HG03175 (cell line): Measurements from ENCODE around the gene TLR9.

ENCODE experiments used
- ATAC-seq: cut with Tn5 transposase; IDR thresholded peaks from one replicate; pipeline ENCODE4 v1.9.1; 2021; ENCODE audit warnings: mild to moderate bottlenecking, moderate library complexity; ENCODE audit not compliant: unreplicated experiment

Gene TLR9

DNA sequence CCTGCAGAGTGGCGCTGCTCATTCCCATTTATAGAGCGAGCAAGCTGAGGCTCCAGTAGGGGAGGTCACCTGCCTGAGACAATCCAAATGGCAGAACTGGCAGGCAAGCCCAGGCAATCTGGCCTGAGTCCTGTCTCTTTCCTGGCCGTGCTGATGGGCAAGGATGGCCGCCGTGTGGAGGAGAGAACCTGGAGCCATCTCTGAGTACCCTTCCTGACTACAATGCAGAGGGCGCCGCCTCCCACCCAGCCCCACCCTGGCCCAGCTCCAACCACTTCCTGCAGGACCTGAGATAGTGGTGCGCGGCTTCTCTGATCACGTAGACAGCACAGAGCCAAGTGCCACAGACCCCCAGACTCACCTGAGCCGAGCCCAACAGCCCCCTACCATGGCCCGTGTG lies 7.0 kb downstream of the TLR9 start:
- no peak for ATAC-seq

DNA sequence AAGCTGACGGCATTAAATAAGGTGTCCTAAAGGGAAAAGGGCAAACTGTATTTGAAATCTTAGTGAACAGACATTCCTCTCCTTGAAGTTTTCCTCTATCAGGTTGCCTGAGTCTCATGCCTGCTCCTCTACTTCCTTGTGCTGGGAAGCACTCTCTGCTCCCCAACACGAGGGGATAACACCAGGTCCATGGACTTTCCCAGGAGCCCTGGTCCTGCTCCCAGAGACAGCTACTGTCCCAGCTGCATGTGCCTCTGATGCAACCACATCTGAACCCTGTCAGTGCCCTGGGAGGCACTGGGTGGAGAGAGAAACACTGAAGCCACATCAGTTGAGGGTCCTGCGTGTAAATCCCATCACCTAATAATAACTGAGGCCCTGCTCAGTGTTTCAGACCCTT lies 7.4 kb downstream of the TLR9 start:
- ATAC-seq = no peak

DNA sequence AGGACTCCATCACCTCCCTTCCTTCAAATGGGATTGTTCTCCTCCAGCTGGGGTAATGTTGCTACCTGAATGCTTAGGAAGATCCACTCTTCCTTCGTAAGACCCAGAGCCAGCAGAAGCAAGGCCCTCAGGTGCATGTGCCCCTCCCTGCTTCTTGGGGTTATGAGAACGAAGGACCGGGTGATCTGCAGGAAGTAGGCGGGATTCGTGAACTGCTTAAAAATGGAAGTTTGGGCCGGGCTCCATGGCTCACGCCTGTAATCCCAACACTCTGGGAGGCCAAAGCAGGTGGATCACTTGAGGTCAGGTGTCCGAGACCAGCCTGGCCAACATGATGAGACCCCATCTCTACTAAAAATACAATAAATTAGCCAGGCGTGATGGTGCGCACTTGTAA lies 8.0 kb downstream of the TLR9 start:
- ATAC-seq = no peak

DNA sequence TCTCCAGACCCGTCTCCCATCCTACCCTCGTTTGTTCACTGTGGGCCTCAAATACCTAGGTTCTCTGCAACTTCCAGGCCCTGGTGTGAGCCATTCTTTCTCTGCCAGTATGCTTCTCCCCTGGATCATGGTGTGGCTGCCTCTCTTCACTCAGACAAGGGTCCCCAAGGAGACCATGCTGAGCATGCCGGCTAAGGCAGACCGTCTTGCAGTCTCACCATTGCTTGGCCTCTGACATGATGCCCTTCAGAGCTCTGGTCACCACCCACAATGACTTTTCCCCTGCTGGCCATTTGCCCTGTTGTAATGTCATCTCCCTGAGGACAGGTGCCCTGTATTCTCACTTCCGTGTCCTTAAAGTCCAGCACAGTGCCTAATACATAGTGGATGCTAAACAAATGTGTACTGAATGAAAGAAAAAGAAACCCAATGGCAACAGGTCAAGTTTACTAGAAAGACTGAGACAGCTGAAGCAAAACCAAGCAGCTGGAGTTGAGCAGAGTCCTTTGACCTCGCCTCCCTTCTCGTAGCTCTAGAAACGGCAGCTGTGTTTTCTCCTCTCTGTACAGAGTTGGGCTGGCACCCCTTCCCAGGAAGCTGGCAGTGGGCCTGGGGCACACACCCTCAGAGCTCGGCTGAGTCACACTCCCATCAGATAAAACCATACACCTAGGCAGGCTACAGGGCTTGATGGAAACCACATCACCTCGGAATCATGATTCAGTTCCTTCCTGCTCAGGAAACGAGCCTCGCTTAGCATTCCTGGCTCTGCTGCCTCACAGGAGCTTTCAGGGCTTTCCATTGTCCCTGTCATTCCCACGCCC lies 8.6 kb downstream of the TLR9 start:
- no peak for ATAC-seq

DNA sequence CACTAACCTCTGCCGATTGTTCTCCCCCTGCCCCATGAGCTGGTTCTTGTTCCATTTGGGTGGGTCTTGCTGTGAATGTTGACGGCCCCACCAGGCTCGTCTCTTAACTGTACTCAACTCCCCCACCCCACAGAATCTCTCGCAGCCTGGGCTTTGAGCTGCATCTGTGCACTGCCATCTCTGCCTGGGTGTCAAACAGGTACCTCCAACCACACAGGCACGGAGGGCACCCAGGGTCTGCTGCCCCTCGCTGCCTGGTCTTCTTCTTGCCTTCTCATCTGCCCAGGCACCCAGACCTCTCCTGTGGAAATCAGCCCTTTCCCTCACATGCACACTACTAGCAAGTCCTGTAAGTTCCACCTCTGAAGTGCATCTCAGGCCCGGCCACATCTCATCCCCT lies 10.1 kb downstream of the TLR9 start:
- no peak for ATAC-seq

DNA sequence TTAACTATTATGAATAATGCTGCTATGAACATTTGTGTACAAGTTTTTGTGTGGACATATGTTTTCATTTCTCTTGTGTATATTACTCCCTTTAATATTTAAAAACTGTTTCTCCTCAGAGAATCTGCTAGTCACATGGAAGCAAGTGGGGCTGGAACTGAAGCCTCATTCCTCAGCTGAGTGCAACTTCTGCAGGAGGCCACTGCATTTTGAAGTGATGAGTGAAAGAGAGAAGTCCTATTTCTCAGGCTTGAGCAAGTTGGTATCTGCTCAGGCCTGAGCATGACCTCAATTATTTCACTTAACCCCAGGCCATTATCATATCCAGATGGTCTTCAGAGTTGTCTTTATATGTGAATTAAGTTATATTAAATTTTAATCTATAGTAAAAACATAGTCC lies 11.5 kb downstream of the TLR9 start:
- no peak for ATAC-seq

DNA sequence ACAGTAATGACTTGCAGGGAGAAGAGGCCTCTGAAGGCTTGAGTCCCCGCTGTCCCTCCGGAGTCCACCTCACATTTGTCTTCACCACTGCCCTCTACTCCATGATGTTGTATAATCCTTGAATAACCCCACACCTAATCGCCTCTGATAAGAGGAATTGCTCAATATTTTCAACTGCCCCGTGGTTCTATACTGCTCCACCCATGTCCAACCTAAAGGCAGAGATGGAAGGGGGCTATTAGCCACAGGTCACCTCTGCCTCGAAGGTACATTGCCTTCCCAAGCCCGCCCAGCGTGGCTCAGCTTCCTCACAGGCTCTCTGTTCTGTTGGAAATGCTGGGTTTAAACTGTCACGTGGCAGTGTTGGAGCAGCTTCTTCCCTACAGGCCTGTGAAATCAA lies 12.4 kb downstream of the TLR9 start:
- no peak for ATAC-seq

DNA sequence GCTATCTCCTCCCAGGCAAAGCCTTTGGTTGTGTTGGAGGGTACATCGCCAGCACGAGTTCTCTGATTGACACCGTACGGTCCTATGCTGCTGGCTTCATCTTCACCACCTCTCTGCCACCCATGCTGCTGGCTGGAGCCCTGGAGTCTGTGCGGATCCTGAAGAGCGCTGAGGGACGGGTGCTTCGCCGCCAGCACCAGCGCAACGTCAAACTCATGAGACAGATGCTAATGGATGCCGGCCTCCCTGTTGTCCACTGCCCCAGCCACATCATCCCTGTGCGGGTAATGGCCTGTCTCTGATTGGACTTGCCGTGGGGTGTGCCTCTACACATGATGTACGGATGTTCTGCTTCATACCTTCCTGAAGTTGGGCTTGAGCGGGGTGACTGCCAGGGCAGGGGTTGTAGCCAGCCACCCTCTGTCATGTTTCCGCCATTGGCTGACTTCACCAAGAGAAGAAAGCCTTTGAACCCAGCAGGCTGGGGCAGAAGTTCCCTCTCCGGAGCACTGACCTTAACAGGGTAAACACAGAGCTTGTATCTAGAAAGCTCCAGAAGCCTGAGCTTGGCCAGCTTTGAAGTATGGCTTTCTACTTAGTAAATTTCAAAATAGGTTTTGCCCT lies 14.1 kb downstream of the TLR9 start:
- ATAC-seq = no peak

DNA sequence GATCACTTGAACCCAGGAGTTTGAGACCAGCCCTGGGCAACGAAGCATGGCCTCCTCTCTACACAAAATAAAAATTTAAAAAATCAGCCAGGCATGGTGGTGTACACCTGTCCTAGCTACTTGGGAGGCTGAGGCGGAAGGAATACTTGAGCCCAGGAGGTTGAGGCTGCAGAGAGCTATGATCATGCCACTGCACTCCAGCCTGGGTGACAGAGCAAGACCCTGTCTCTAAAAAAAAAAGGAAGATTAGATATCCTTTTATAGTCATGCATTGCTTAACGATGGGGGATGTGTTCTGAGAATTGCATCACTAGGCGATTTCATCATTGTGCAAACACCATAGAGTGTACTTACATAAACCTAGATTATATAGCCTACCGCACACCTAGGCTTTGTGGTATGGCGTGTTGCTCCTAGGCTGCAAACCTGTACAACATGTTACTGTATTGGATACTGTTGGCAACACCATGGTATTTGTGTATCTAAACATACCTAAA lies 14.8 kb downstream of the TLR9 start:
- no peak for ATAC-seq

DNA sequence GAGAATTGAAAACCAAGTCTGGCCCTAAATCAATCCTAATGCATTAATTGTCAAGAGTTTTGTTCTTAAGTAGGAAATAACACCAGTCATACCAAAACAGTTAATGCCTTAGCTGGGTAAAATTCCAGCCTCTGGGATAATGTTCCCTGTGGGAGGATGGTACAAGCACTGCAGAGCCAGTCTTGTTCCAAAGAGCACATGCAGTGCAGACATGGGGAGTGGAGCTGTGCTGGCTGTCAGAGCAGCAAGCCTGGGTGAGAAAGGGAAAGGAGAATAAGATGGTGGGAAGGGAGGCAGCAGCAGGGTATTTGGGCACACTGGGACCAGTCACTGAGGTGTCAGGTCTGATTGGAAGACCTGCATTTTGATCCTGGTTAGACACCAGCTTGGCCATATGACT lies 15.4 kb downstream of the TLR9 start:
- no peak for ATAC-seq

DNA sequence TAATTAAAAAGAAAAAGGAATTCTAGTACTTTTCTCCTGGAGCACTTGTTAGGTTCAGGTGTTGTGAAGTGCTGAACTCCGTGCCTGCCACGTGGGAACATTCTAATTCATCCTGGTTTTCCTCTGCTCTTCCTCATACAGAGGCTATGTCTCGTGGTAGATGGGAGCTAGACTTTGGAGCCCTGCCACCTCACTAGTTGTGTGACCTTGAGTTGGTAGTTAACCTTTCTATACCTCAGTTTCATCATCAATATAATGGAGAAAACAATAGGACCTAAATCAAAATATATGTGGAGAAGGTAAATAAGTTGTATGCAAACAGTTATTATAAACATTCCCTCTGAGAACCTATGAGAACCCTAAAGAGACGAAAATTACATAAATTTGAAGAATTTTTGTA lies 16.9 kb downstream of the TLR9 start:
- ATAC-seq = no peak

DNA sequence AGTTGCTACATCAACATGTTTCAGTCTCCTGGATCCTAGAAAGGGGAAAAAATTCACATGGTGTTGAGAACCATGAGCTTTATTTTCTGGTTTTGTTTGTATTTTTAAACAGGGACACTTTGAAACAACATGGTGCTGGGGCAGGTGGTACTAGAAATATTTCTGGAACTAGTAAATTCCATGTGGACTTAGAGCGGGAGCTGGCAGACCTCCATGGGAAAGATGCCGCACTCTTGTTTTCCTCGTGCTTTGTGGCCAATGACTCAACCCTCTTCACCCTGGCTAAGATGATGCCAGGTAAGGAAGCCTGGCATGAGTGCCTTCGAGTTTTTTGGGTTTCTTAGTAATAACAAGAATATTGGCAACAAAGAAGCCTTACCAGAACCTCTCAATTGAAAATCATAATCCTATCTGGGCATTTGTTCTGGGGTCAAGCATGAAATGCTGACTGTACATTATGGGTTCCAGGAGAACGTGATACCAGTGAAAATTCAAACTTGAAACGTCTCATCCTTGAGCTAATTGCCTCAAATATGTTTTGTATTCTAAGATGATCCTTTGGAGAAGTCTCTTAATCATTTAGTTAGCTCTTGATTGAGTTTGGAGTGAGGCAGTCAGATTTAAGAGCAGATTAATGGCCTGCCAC lies 19.6 kb downstream of the TLR9 start:
- no peak for ATAC-seq

DNA sequence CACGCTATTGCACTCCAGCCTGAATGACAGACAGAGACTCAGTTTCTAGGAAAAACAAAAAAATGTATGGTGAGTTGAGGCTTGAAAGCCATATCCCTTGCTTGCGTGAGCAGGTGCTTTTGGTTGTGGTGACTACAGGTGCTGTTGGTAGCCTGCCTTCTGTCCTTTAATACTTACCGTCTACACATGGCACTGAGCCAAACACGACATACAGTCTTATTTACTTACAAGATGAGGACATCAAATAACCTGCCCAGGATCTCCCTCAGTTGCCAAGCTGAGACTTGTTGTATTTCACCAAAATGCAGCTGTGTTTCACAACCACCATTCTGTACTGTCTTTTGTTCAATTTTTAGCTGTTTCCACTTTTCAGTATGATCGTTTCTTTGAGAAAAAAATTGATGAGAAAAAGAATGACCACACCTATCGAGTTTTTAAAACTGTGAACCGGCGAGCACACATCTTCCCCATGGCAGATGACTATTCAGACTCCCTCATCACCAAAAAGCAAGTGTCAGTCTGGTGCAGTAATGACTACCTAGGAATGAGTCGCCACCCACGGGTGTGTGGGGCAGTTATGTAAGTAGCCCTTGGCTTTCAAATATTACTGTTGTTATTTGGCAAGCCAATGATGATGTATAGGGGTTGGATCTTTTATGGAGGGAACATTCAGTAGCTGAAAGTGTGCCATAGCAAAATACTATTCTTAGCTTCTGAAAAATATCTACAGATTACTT lies 20.9 kb downstream of the TLR9 start:
- no peak for ATAC-seq

DNA sequence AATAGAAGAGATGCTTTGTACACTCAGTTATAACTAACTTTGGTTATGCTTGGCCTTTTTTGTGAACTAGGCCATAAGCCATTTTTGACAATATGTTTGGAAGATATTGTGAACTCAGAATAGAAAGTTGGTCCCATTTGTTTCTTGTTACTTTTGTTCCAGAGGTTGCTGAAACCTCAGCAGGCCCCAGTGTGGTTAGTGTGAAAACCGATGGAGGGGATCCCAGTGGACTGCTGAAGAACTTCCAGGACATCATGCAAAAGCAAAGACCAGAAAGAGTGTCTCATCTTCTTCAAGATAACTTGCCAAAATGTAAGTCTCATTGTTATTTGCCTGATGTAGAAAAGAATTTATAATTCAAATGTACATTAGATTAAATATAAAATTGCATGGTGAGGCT lies 21.7 kb downstream of the TLR9 start:
- no peak for ATAC-seq

DNA sequence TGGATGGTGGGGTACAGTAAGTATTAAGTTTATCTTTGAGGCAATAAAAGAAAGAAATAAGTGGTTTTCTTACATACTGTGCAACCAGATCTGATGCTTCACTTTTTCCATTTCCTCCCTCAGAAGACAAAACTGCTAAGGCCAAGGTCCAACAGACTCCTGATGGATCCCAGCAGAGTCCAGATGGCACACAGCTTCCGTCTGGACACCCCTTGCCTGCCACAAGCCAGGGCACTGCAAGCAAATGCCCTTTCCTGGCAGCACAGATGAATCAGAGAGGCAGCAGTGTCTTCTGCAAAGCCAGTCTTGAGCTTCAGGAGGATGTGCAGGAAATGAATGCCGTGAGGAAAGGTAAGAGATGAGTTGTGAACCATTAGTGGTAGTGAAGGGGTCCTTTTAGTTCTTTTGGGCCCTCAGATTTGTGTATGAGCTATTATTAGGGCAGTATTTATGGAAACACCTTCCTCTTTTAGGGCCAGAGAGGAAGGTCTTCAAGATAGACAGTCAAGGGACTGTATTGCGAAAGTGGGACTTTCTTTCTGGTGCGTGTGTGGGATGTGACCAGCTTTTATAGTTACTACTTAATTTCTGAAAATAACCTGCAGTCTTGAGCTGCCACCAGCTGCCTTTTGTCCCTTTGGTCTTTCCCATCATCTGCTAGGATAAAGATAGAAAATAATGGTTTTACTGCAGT lies 22.9 kb downstream of the TLR9 start:
- no peak for ATAC-seq

DNA sequence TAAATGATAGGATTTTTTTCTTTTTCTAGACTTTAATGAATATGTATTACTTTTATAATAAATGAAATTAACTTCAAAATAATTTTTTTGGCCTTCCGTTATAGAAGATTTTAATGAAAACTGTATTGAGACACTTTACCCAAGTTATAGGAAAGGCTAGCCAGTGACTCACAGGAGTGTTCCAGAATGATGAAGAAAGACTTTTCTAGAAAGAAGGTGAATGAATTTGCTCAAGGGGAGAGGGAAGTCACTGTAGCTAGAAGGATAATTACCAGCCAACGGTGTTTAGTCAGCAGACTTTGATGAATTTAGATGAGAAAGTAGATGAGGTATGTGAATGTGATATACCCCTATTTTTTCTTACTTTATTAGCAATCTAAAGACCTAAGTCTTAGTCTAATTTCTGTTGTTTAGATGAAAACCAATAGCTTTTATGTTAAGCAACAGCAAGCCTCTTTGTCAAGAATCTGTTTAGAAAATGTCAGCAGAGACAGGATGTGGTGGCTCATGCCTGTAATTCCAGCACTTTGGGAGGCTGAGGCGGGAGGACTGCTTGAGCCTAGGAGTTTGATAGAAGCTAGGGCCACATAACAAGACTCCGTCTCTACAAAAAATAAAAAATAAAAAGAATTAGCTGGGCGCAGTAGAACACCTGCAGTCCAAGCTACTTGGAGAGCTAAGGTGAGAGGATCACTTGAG lies 24.3 kb downstream of the TLR9 start:
- ATAC-seq = no peak

DNA sequence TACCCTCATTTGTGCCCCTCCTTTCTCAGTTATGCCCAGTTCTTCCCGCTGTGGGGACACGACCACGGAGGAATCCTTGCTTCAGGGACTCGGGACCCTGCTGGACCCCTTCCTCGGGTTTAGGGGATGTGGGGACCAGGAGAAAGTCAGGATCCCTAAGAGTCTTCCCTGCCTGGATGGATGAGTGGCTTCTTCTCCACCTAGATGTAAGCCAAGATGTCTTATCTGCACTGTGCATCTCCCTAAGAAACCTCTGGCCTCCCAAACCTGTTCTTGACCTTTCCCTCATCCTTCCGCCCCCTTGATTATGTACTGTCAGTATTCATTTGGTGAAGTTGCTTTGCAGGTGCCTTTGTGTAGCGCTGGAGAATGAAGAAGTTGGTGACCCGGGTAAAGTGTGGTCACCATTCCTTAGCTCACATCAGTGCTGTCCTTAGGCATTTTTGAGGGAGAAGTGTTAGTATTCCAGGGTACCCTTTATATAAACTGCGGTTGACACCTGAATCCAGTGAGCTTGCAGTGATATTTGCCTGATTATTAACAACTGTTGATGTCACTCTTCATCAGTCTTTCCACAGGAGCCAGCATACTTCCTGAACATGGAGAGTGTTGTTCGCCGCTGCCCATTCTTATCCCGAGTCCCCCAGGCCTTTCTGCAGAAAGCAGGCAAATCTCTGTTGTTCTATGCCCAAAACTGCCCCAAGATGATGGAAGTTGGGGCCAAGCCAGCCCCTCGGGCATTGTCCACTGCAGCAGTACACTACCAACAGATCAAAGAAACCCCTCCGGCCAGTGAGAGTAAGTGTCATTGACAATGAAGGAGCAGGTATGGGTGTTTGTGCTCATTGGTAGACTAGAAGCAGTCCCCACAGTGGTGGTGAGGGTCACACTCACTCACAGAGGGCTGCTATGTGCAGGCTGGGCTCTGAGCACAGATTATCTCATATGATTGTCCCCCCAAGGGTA lies 26.5 kb downstream of the TLR9 start:
- no peak for ATAC-seq

DNA sequence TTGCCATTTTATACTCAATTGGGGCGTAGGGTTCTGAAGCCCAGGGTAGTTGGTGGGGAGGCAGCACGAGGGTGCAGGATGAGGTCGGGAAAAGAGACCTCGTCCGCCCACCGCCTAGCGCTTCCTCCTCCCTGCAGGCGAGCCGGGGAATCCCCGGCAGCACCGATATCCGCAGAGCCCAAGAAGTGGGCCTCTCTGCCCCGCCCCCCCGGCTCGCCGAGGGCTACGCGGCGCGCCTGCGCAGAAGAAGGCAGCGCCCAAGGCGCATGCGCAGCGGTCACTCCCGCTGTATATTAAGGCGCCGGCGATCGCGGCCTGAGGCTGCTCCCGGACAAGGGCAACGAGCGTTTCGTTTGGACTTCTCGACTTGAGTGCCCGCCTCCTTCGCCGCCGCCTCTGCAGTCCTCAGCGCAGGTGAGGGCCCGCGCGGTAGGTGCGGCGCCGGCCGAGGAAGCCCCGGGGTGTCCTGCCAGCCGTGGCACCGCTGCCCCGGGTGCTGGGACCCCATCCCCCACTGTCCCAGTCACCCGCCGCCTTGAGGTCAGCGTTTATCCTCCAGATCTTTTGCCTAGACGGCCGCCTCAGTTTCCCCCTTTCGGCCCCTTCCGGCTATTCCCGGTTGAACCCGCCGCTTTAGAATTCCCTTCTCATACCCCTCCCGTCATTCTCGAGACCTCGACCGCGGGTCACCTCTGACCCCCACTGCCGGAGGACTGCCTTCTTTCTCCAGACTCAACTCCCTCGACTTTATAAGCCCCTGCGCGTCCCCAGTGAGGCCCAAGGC lies 27.4 kb downstream of the TLR9 start, which contains the start of gene ALAS1:
Gene ALAS1, plus strand, starts transcription at position 319 of the 784 bp plus-strand sequence. CDS start 1,082 bp downstream, outside the sequence.
- ATAC-seq = peak; percentile 78
